ENCODE measurements around the gene CALHM2. TPM values are rescaled to one million over a fixed set of nuclear protein-coding genes. Genes with fewer than 3 reads are reported as not detected.

The CALHM2 gene
- total and polyA plus RNA-seq, 2 of the 4 experiments (the other 2 are of a cell fraction): 2.5 to 7.9 TPM

DNA sequence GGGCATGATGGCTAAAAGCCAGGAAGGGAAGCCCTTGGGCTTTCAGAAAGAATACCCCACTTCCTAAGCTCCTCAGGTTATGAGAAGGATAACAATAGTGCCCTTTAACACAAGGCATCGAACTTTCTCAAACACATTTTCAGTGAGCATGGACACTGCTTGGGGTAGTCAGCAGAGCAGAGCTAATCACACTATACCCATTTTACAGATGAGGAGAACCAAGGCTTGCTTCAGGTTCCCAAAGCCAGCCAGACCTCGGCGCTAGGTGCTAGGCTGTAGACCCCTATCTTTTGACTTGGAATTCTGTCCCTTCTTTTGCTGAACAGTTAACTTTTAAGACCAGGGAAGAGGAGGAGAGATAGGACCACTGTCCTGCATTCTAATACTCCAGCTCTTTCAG, 43.2 kb upstream of the CALHM2 start:
- Histone ChIP-seq H3K14ac (replicated peaks; ENCODE audit: low read depth, low read length) (no peak overlapping the region), H2AFZ (replicated peaks; ENCODE audit: low read length, poor library complexity) (no peak overlapping the region), H2BK15ac (ENCODE audit: low read depth, low read length) (no peak overlapping the region), H4K5ac (ENCODE audit: low read depth, low read length) (no peak overlapping the region), H4K91ac (ENCODE audit: insufficient read depth, low read depth, low read length) (no peak overlapping the region), H3K4me2 (ENCODE audit: low read depth, low read length) (no peak overlapping the region), H3K9ac (ENCODE audit: low read depth, low read length) (no peak overlapping the region), H2BK120ac (ENCODE audit: low read depth, low read length) (no peak overlapping the region), H3K56ac (ENCODE audit: extremely low read depth, insufficient read depth, low read length) (no peak overlapping the region), H3K9me1 (ENCODE audit: insufficient read depth, low read length) (peaks cover 9% of the 10 kb centered on the region; the same call in 1 of the 2 replicates), H3K18ac (ENCODE audit: low read depth, low read length) (no peak overlapping the region), H3K4me1 (ENCODE audit: control insufficient read depth, insufficient read depth, low read length) (peaks cover 19% of the 10 kb centered on the region), H3K23ac (ENCODE audit: low read depth, low read length) (no peak overlapping the region), H2BK5ac (ENCODE audit: low read depth, low read length, poor library complexity, severe bottlenecking) (no peak overlapping the region), H4K8ac (ENCODE audit: low read depth in 2 of 2, low read length in 2 of 2) (no peak overlapping the region), H3K79me1 (ENCODE audit: low read depth in 1 of 2, low read length in 2 of 2) (no peaks in the 10 kb centered on the region), H3K27me3 (ENCODE audit: control insufficient read depth, insufficient read depth, low read length) (peaks cover 74% of the 10 kb centered on the region), H2BK20ac (ENCODE audit: low read depth, low read length) (no peak overlapping the region), H3K36me3 (ENCODE audit: control insufficient read depth, insufficient read depth, low read length) (no peaks in the 10 kb centered on the region), H3K4me3 (ENCODE audit: insufficient read depth, low read depth, low read length) (no peak overlapping the region), H3K27ac (ENCODE audit: insufficient read depth, low read length) (no peak overlapping the region), H3K9me3 (ENCODE audit: control insufficient read depth, insufficient read depth, low read length) (no peaks in the 10 kb centered on the region), H2AK5ac (ENCODE audit: low read depth, low read length) (no peak overlapping the region), H2AK9ac (replicated peaks; ENCODE audit: low read depth, low read length, poor library complexity) (no peak overlapping the region), H3K4ac (ENCODE audit: low read depth, low read length) (no peak overlapping the region), H4K20me1 (ENCODE audit: insufficient read depth, low read length) (peaks cover 16% of the 10 kb centered on the region; the same call in 1 of the 2 replicates)
- dilution Hi-C loops (cut with HindIII; ENCODE audit: low sequenced_read_pairs, unreplicated experiment): no loop called here
- BruUV-seq (replicated peaks): no TSS peak
- TF ChIP-seq MAZ (IDR thresholded peaks at IDR 0.05; ENCODE audit: borderline replicate concordance, low read depth, low read length) (no peak), RAD21 (IDR thresholded peaks at IDR 0.05; ENCODE audit: low read length) (no peak), SMC3 (IDR thresholded peaks at IDR 0.05; ENCODE audit: low read depth, low read length) (no peak), RFX5 (IDR thresholded peaks at IDR 0.05; ENCODE audit: low read depth, low read length) (no peak), FOS (IDR thresholded peaks at IDR 0.05; ENCODE audit: low read depth, low read length) (no peak), MAFK (IDR thresholded peaks at IDR 0.05; ENCODE audit: low read depth, low read length) (no peak), POLR2A (IDR thresholded peaks at IDR 0.05; ENCODE audit: low read depth, low read length) (no peak), MXI1 (IDR thresholded peaks at IDR 0.05; ENCODE audit: borderline replicate concordance, low read depth, low read length) (no peak)
- TF ChIP-seq, protein P1, sequence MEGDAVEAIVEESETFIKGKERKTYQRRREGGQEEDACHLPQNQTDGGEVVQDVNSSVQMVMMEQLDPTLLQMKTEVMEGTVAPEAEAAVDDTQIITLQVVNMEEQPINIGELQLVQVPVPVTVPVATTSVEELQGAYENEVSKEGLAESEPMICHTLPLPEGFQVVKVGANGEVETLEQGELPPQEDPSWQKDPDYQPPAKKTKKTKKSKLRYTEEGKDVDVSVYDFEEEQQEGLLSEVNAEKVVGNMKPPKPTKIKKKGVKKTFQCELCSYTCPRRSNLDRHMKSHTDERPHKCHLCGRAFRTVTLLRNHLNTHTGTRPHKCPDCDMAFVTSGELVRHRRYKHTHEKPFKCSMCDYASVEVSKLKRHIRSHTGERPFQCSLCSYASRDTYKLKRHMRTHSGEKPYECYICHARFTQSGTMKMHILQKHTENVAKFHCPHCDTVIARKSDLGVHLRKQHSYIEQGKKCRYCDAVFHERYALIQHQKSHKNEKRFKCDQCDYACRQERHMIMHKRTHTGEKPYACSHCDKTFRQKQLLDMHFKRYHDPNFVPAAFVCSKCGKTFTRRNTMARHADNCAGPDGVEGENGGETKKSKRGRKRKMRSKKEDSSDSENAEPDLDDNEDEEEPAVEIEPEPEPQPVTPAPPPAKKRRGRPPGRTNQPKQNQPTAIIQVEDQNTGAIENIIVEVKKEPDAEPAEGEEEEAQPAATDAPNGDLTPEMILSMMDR (conservative IDR thresholded peaks at IDR 0.05; ENCODE audit: low read depth, low read length): no peak
- DNase-seq (no peak), ATAC-seq (ENCODE audit: low read depth) (no peak)
- ChIA-PET POLR2A (ENCODE audit: unreplicated experiment) (no interaction called here), CTCF (interaction anchor here (1.2 kb wide), 1 partner anchor 12 kb away, joined by 3 read pairs; no protein-coding TSS in a partner anchor)
- in situ Hi-C loops (cut with MboI; ENCODE audit: low sequenced_read_pairs): loop anchor here (10.0 kb wide), 1 partner anchor 189 kb away; no protein-coding TSS in a partner anchor
- intact Hi-C loops (cut with micrococcal nuclease): no loop called here
- WGBS, 2 experiments (ENCODE audit: extremely low coverage in 2 of 2, insufficient read length in 1 of 2): no CpG with 5 or more reads among the region's 3 CpGs
